GM12873 (cell line): Measurements from ENCODE around the gene ADCY10.

Experiments used
- TF ChIP-seq, protein P1 (sequence below): IDR thresholded peaks from 2 replicates; pipeline ENCODE4 v1.5.1; 2012; ENCODE audit warnings: low read depth, mild to moderate bottlenecking, moderate library complexity, low read length, control low read depth; ENCODE audit not compliant: insufficient read depth; ENCODE audit errors: missing control alignments

The ADCY10 gene

DNA sequence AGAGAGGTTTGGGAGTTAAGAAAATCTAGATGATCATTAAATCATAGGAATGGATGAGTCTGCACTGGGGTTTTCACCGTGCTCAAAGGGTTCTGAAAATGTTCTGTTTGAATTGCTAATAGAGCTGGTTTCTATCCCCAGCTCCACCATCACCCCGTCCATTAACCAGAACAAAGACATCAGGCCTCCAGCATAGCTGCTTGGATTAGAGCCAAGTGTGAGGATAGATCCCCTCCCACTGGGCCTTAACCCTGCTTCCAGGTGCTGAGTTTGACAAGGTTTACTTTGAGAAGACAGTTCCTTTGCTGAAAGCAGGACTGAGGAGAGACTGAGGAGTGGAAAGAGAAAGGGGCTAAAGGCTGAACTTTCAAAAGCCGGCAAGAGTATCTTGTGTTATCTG, 143.8 kb downstream of the ADCY10 start:
- TF ChIP-seq, protein P1, sequence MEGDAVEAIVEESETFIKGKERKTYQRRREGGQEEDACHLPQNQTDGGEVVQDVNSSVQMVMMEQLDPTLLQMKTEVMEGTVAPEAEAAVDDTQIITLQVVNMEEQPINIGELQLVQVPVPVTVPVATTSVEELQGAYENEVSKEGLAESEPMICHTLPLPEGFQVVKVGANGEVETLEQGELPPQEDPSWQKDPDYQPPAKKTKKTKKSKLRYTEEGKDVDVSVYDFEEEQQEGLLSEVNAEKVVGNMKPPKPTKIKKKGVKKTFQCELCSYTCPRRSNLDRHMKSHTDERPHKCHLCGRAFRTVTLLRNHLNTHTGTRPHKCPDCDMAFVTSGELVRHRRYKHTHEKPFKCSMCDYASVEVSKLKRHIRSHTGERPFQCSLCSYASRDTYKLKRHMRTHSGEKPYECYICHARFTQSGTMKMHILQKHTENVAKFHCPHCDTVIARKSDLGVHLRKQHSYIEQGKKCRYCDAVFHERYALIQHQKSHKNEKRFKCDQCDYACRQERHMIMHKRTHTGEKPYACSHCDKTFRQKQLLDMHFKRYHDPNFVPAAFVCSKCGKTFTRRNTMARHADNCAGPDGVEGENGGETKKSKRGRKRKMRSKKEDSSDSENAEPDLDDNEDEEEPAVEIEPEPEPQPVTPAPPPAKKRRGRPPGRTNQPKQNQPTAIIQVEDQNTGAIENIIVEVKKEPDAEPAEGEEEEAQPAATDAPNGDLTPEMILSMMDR, result no peak

DNA sequence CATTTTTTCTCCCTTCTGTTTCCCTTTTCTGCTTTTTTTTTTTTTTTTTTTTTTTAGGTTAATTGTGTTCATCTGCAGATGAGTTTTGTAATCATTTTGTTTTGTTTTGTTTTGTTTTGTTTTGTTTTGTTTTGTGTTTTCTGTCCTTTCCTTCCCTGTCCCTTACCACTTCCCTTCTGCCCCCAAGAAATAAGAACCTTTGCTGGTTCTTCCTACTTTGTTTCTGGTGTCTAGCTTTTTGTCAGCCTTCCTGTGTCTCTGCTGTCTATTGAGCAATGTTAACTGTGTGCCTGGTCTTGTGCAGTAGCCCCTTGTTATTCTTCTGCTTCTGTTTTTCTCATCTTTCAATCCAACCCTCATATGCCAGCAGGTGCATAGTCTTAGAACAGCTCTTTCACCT, 146.2 kb downstream of the ADCY10 start:
- TF ChIP-seq, protein P1, result no peak

DNA sequence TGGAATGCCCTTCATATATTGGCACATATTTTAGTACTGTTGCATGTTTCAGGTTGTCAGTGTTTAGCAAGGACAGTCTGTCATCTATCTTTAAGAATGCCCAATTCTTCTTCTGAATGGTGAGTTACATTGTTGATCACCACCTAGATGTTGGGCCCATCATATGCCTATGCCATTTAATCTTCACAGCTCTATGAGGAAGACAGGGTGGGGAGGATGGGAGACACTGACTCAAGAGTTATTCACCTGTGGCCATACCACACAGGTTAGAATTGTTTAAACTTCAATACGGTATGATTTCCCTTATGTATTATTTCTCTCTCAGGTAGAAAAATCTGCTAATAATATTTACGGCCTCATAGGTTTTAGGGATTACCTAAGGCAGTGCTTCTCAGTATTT, 147.4 kb downstream of the ADCY10 start:
- TF ChIP-seq, protein P1, result no peak

DNA sequence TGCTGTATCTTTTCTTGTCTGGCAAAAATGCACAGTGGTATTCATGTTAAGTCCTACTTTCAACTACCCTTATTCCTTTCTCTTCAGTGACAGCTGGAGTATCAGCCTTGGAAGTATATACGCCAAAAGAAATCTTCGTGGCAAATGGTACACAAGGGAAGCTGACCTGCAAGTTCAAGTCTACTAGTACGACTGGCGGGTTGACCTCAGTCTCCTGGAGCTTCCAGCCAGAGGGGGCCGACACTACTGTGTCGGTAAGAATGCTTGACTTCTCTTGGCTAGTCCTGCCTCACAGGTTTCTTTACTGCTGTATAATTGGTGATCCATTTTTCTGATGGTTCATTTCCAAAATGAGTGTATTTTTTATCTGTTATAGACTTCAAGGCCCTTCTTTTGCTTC, 148.4 kb downstream of the ADCY10 start:
- TF ChIP-seq, protein P1, result no peak

DNA sequence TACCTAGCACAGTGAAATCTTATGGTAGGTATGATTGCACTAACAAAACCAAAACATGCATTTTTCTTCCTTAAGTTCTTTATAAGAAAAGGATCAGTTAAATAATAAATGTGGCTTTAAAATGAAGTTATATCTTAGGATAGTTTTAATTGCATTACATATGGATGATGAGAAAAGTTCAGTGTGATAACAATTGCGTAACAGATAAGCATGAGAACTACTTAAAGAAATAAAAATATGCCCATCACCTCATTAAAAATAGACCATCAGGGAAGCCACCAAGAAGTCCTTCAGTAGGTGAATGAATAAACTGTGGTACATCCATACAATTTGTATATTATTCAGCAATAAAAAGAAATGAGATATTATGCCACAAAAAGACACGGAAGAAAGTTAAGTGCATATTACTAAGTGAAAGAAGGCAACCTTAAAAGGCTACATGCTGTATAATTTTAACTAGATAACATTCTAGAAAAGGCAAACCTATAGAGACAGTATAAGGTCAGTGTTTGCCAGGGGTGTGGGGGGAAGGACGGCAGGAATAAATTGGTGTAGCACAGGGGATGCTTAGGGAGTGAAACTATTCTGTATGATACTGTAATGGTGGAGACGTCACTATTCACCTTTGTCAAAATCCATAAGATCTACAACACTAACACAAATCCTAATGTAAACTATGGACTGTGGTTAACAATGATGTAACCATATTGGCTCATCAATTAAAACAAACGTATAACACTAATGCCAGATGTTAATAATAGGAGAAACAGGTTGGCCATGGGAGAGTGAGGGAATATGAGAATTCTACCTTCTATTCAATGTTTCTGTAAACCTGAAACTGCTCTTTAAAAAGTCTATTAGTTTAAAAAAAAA, 149.2 kb downstream of the ADCY10 start:
- TF ChIP-seq, protein P1, result no peak

DNA sequence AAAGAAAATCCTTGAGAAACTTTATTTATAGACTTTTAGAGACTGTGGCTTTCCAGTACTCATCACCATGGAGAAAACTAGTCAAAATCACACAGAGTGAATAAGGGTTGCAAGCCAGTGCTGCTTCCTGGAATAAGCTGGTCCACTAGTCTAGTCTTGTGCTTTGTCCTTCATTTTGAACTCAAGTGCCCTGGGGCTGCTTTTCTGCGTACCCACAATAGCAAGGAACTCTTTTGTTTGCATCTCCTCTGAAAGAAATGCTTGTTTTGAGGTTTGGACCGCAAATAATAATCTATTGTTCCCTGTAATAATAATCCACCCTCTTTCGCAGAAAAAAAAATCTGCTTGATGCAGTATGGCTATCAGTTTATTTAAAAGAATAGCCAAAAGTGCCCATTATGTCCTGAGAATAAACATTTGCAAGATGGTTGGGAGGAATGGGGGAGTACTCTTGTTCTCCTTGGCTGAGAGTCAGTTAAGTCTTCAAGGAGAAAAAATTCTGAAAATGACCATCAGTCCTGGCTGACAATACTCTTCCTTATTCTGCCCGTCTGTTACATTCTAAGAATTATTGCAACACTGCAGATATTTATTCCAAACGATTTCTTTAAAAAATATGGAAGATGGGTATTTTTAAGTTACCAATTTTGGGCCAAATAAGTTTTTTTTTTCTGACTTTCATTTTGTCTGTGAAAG, 150.3 kb downstream of the ADCY10 start:
- TF ChIP-seq, protein P1, result no peak

DNA sequence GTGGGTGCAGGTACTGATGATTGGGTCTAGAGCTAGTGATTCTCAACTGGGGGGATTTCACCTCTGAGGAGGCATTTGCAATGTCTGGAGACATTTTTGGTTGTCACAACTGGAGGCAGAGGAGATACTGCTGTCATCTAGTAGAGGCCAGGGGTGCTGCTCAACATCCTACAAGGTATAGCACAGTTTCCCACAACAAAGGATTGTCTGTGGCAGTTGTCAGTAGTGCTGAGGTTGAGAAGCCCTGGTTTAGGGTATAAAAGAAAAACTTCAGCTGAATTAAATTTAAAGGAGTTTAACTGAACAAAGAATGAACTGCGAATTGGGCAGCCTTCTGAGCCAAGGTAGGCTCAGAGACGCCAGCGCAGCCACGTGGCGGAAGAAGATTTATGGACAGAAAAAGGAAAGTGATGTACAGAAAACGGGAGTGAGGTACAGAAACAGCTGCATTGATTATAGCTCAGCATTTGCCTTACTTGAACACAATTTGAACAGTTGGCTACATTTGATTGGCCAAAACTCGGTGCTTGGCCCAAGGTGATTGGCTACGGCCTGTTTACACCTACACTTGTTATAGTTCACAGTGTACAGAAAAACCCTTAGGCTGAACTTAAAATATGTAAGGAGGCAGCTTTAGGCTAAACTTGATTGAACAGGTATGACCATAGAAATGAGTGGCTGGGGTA, 151.7 kb downstream of the ADCY10 start:
- TF ChIP-seq, protein P1, result no peak
